ENCODE data around the gene CKAP4. TPM values are rescaled to one million over a fixed set of nuclear protein-coding genes. Genes with fewer than 3 reads are reported as not detected.

Gene CKAP4
- total and polyA plus RNA-seq, 10 of the 15 experiments (the other 5 are each of a cell fraction or from before 2014, with no cell fraction given): 0.39 to 23.6 (median 11.1) TPM

GRCh38 chr12:106192659-106193393 lies 55.0 kb downstream of the CKAP4 start:
- ChIA-PET CTCF (no interaction called here), POLR2A (no interaction called here), SMC1A (ENCODE audit: uncharacterized antibody, unreplicated experiment) (no interaction called here), RAD21 (ENCODE audit: unreplicated experiment) (no interaction called here)
- H3K4me2 ChIP-seq (ENCODE audit: control insufficient read depth, insufficient read depth): no peak overlapping the region
- no peaks in the 10 kb centered on the region for H3K9me3 ChIP-seq (replicated peaks; ENCODE audit: control insufficient read depth, insufficient read depth, low read length)
- TF ChIP-seq EED (IDR thresholded peaks at IDR 0.05; ENCODE audit: low read depth) (no peak), PML (IDR thresholded peaks at IDR 0.05; ENCODE audit: low read length) (no peak), SMARCA5 (IDR thresholded peaks at IDR 0.05) (no peak), ZBTB33 (IDR thresholded peaks at IDR 0.05) (no peak), ZBTB11 (CRISPR knock-in tag; IDR thresholded peaks at IDR 0.05) (no peak), ATF7 (IDR thresholded peaks at IDR 0.05; ENCODE audit: low read depth) (no peak), BHLHE40 (IDR thresholded peaks at IDR 0.05; ENCODE audit: borderline replicate concordance in 1 of 2, low read depth in 2 of 2, low read length in 1 of 2) (no peak), TCF3 (IDR thresholded peaks at IDR 0.05; ENCODE audit: borderline replicate concordance, insufficient read depth, low read depth, low read length) (no peak), IRF3 (IDR thresholded peaks at IDR 0.05) (no peak), SMAD5 (IDR thresholded peaks at IDR 0.05; ENCODE audit: low read depth) (no peak)
- no peaks in the 10 kb centered on the region for H3K79me2 ChIP-seq (ENCODE audit: control insufficient read depth, insufficient read depth, low read length)
- no peaks in the 10 kb centered on the region for H3K4me1 ChIP-seq (ENCODE audit: control insufficient read depth, insufficient read depth, low read length)
- 42% methylated on average over 4 of the region's 4 CpGs for WGBS (ENCODE audit: insufficient coverage, insufficient replicate concordance, low lambda C conversion rate, missing lambda C conversion rate)
- no peaks in the 10 kb centered on the region for H3K36me3 ChIP-seq (ENCODE audit: control insufficient read depth in 2 of 2, insufficient read depth in 2 of 2, low read length in 1 of 2)
- H2AFZ ChIP-seq (ENCODE audit: control insufficient read depth, low read depth, low read length): no peak overlapping the region
- DNase-seq (ENCODE audit: low read depth, low spot score) (no peak), ATAC-seq (no peak), FAIRE-seq (no peak)
- H3K27me3 ChIP-seq (replicated peaks in 1 of 2; ENCODE audit: control insufficient read depth in 2 of 2, insufficient read depth in 2 of 2, low read length in 1 of 2): peaks cover 0 to 1% of the 10 kb centered on the region in 2 experiments; a peak in 1 of 4 replicates
- no peak overlapping the region for H3K4me3 ChIP-seq
- no peak overlapping the region for H3K27ac ChIP-seq (ENCODE audit: control insufficient read depth, insufficient read depth)
- H4K20me1 ChIP-seq (ENCODE audit: control insufficient read depth, insufficient read depth): no peaks in the 10 kb centered on the region
- in situ Hi-C loops (cut with MboI): no loop called here
- intact Hi-C loops (cut with micrococcal nuclease; ENCODE audit: unreplicated experiment): no loop called here
- no peak overlapping the region for H3K9ac ChIP-seq (ENCODE audit: control insufficient read depth, insufficient read depth, low read length)
- BruUV-seq (replicated peaks): no TSS peak
